BJ (cell line): ENCODE results near the gene GDPD3. TPM values are rescaled to one million over a fixed set of nuclear protein-coding genes. Genes with fewer than 3 reads are reported as not detected.

ENCODE experiments used
- CTCF ChIA-PET: fragments of 350-600 bp; formaldehyde crosslinking; extraction: SDS; loops from one replicate; lab custom pipeline; 2021; ENCODE audit warnings: antibody characterized with exemption, inconsistent platforms; lab: Yijun Ruan, JAX
- POLR2A ChIA-PET: fragments of 300-600 bp; sonication (Branson Sonifier 250); formaldehyde crosslinking; extraction: SDS; loops from one replicate; lab custom pipeline; 2021; ENCODE audit warnings: antibody characterized with exemption; lab: Charles Lee
- DNase-seq: peaks from one replicate; pipeline ENCODE4 v3.0.0-alpha.2; 2011; ENCODE audit warnings: low read depth
- H3K27me3 ChIP-seq: 2 replicates; pipeline ENCODE4 v1.6.0; 2011; ENCODE audit warnings: low read length; ENCODE audit not compliant: control insufficient read depth, insufficient read depth
- H3K36me3 ChIP-seq: 2 replicates; pipeline ENCODE4 v1.5.1; 2011; ENCODE audit warnings: low read length; ENCODE audit not compliant: control insufficient read depth, insufficient read depth
- H3K4me3 ChIP-seq: 2 replicates; pipeline ENCODE4 v1.5.1; 2011; ENCODE audit warnings: low read depth, mild to moderate bottlenecking, control low read depth, low read length
- polyA plus RNA-seq: library from polyadenylated mRNA; depleted of rRNA; stranded (reverse); fragments of >200 nt; gene quantifications from 2 replicates; pipeline ENCODE4 v1.2.3, GENCODE V29; 2011
- TF ChIP-seq, protein P1 (sequence below): IDR thresholded peaks from 2 replicates; pipeline ENCODE4 v1.5.1; 2011; ENCODE audit warnings: low read depth, mild to moderate bottlenecking, control low read depth, inconsistent platforms, low read length, moderate library complexity; ENCODE audit not compliant: insufficient read depth

GDPD3 gene
- polyA plus RNA-seq, 1 experiment, result 2.0 TPM

DNA sequence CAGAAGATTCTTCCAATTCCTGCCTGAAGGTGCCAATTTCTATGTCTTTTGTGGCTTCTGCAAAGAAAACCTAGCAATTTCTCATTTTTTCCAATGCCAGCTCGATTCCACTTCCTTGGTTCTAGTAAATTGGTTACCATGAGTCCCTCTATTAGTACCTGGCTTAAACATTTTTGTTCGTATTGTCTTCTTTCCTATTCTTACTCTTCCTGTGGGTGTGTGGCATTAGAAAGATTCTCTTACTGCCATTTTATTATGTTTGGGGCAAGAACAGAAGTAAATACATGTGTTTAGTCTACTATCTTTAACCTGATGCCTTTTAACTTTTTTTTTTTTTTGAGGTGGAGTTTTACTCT, 30.0 kb upstream of the GDPD3 start:
- ChIA-PET POLR2A (no interaction called here), CTCF (interaction anchor here (1.3 kb wide), 1 partner anchor 268 kb away, joined by 3 read pairs; no protein-coding TSS in a partner anchor)
- TF ChIP-seq, protein P1, sequence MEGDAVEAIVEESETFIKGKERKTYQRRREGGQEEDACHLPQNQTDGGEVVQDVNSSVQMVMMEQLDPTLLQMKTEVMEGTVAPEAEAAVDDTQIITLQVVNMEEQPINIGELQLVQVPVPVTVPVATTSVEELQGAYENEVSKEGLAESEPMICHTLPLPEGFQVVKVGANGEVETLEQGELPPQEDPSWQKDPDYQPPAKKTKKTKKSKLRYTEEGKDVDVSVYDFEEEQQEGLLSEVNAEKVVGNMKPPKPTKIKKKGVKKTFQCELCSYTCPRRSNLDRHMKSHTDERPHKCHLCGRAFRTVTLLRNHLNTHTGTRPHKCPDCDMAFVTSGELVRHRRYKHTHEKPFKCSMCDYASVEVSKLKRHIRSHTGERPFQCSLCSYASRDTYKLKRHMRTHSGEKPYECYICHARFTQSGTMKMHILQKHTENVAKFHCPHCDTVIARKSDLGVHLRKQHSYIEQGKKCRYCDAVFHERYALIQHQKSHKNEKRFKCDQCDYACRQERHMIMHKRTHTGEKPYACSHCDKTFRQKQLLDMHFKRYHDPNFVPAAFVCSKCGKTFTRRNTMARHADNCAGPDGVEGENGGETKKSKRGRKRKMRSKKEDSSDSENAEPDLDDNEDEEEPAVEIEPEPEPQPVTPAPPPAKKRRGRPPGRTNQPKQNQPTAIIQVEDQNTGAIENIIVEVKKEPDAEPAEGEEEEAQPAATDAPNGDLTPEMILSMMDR, result no peak
- Histone ChIP-seq H3K36me3 (no peaks in the 10 kb centered on the region), H3K27me3 (no peaks in the 10 kb centered on the region), H3K4me3 (no peak overlapping the region)
- no peak for DNase-seq

GRCh38 chr16:30142672-30143346, 29.5 kb upstream of the GDPD3 start:
- no peaks in the 10 kb centered on the region for H3K36me3 ChIP-seq
- no peak overlapping the region for H3K4me3 ChIP-seq
- TF ChIP-seq, protein P1, result no peak
- CTCF ChIA-PET, result interaction anchor here (1.3 kb wide), 1 partner anchor 269 kb away, joined by 3 read pairs; no protein-coding TSS in a partner anchor
- POLR2A ChIA-PET, result no interaction called here
- no peaks in the 10 kb centered on the region for H3K27me3 ChIP-seq
- no peak for DNase-seq

DNA sequence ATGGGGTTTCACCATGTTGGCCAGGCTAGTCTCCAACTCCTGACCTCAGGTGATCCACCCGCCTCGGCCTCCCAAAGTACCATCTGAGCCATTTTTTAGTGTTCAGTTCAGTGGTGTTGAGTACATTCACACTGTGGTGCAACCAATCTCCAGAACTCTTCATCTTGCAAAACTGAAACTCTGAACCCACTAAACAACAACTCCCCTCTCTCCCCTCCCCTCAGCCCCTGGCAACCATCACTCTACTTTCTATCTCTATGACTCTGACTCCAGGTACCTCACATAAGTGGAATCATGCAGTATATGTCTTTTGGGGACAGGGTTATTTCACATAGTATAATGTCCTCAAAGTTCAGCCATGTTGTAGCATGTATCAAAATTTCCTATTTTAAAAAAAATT, 28.4 kb upstream of the GDPD3 start:
- Histone ChIP-seq H3K4me3 (no peak overlapping the region), H3K27me3 (no peaks in the 10 kb centered on the region), H3K36me3 (no peaks in the 10 kb centered on the region)
- ChIA-PET CTCF (no interaction called here), POLR2A (no interaction called here)
- no peak for DNase-seq
- TF ChIP-seq, protein P1, result no peak

GRCh38 chr16:30139583-30140481, 26.5 kb upstream of the GDPD3 start:
- Histone ChIP-seq H3K4me3 (no peak overlapping the region), H3K27me3 (no peaks in the 10 kb centered on the region), H3K36me3 (no peaks in the 10 kb centered on the region)
- DNase-seq, result no peak
- POLR2A ChIA-PET, result no interaction called here
- TF ChIP-seq, protein P1, result no peak
- CTCF ChIA-PET, result no interaction called here

DNA sequence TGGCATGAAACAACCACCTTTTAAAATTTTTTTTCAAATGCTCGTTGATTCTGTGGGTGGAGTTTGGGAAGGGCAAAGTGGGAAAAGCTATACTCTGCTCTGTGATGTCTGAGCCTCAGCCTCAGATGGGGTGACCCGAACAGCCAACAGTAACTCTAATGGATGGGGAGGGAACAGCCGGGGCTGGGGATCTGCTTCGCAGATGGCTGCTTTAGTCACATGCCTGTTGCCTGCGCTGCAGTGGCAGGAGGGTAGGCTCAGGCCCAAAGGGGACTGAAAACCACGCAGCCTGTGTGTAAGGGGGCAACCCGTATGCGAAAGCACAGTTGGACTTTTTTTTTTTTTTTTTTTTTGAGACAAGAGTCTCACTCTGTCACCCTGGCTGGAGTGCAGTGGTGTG, 24.6 kb upstream of the GDPD3 start:
- CTCF ChIA-PET, result no interaction called here
- TF ChIP-seq, protein P1, result no peak
- DNase-seq, result no peak
- POLR2A ChIA-PET, result no interaction called here
- H3K4me3 ChIP-seq, result no peak overlapping the region
- no peaks in the 10 kb centered on the region for H3K36me3 ChIP-seq
- no peaks in the 10 kb centered on the region for H3K27me3 ChIP-seq
